Measurements from ENCODE around the gene TRIM10. TPM values are rescaled to one million over a fixed set of nuclear protein-coding genes. Genes with fewer than 3 reads are reported as not detected.
A peak's percentile ranks its signal among the peaks of the same experiment; 100 is the strongest.

Gene TRIM10
- total and polyA plus RNA-seq, 7 donors: 0.36 to 4.8 (median 3.1) TPM; not detected in 3

- H3K4me1 ChIP-seq: peaks cover 0 to 12% (median 10%) of the 10 kb centered on the region in 4 donors
- H3K4me3 ChIP-seq: no peak overlapping the region
- no peak overlapping the region for H3K27ac ChIP-seq
- no peaks in the 10 kb centered on the region for H3K9me3 ChIP-seq
- intact Hi-C loops (cut with DNase I): loop anchor here (1.0 kb wide), 1 partner anchor 28 kb away; no protein-coding TSS in a partner anchor
- 27 to 33% methylated on average over 16 of the region's 16 CpGs for WGBS, 2 donors
- peak; percentile 82 for DNase-seq
- H3K27me3 ChIP-seq: peaks cover 40 to 92% (median 42%) of the 10 kb centered on the region in 3 donors
- no peaks in the 10 kb centered on the region for H3K36me3 ChIP-seq
- TF ChIP-seq POLR2A (IDR thresholded peaks at IDR 0.05): no peak
- TF ChIP-seq CTCF (IDR thresholded peaks at IDR 0.05): peak; percentile 93 to 97 (median 96)
These were observed 29.8 kb downstream of the TRIM10 start for GRCh38 chr6:30130887-30131862.

- peaks cover 41 to 91% (median 42%) of the 10 kb centered on the region in 3 donors for H3K27me3 ChIP-seq
- intact Hi-C loops (cut with DNase I): no loop called here
- no peak overlapping the region for H3K27ac ChIP-seq
- no peak for DNase-seq
- H3K9me3 ChIP-seq: no peaks in the 10 kb centered on the region
- no peaks in the 10 kb centered on the region for H3K36me3 ChIP-seq
- TF ChIP-seq CTCF (IDR thresholded peaks at IDR 0.05) (no peak), POLR2AphosphoS5 (IDR thresholded peaks at IDR 0.05) (no peak), POLR2A (IDR thresholded peaks at IDR 0.05) (no peak), EP300 (IDR thresholded peaks at IDR 0.05) (no peak)
- peaks cover 0 to 12% (median 10%) of the 10 kb centered on the region in 4 donors for H3K4me1 ChIP-seq
- WGBS, 2 donors: 39 to 67% methylated on average over 4 of the region's 4 CpGs
- H3K4me3 ChIP-seq: no peak overlapping the region
These were observed 30.8 kb downstream of the TRIM10 start for GRCh38 chr6:30130179-30130679.

GRCh38 chr6:30129265-30130178 lies 31.5 kb downstream of the TRIM10 start:
- WGBS, 2 donors: 45 to 66% methylated on average over 10 of the region's 10 CpGs
- H3K4me1 ChIP-seq: peaks cover 0 to 12% (median 10%) of the 10 kb centered on the region in 4 donors
- H3K27ac ChIP-seq: no peak overlapping the region
- intact Hi-C loops (cut with DNase I): no loop called here
- TF ChIP-seq POLR2AphosphoS5 (IDR thresholded peaks at IDR 0.05): no peak
- TF ChIP-seq CTCF (IDR thresholded peaks at IDR 0.05): no peak
- H3K27me3 ChIP-seq: peaks cover 42 to 86% (median 42%) of the 10 kb centered on the region in 3 donors
- no peak for DNase-seq
- H3K9me3 ChIP-seq: no peaks in the 10 kb centered on the region
- H3K36me3 ChIP-seq: no peaks in the 10 kb centered on the region
- H3K4me3 ChIP-seq: no peak overlapping the region

- Histone ChIP-seq H3K27ac (no peak overlapping the region), H3K4me1 (peaks cover 0 to 12% (median 10%) of the 10 kb centered on the region in 4 donors), H3K4me3 (no peak overlapping the region), H3K27me3 (peaks cover 42 to 71% (median 42%) of the 10 kb centered on the region in 3 donors), H3K36me3 (no peaks in the 10 kb centered on the region), H3K9me3 (no peaks in the 10 kb centered on the region)
- TF ChIP-seq POLR2A (IDR thresholded peaks at IDR 0.05) (no peak), CTCF (IDR thresholded peaks at IDR 0.05) (no peak), POLR2AphosphoS5 (IDR thresholded peaks at IDR 0.05) (no peak), EP300 (IDR thresholded peaks at IDR 0.05) (no peak)
- intact Hi-C loops (cut with DNase I): no loop called here
- 47 to 81% methylated on average over 50 of the region's 50 CpGs for whole genome bisulfite sequencing, 2 donors
- no peak for DNase-seq
These were observed 33.5 kb downstream of the TRIM10 start for GRCh38 chr6:30127238-30128093.
